HG03280 (cell line): ENCODE data around the gene PIKFYVE.
"Not testable (repeated sequence)": the region's sequence is repeated elsewhere in the genome, so short reads cannot be mapped to it uniquely, and the experiment has no call there.

Source experiments
- ATAC-seq: cut with Tn5 transposase; IDR thresholded peaks from one replicate; pipeline ENCODE4 v1.9.1; 2021; ENCODE audit warnings: mild to moderate bottlenecking, moderate library complexity; ENCODE audit not compliant: unreplicated experiment

PIKFYVE gene

DNA sequence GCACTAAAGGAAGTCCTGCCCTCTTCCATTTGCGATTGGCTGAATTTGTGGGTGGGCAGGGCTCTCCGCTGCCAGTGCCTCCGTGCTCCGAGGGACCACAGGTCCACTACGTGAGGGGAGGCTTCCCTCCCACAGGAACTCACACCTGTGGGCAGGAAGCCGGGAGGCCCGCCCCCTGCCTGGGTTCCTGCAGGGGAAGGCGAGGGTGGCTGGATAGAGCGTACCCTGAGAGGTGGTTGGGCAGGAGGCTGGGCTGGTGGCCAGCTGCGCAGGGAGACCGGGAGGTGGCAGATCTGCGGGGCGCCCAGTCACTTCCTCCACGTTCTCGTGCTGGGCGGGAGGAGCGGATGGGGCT, 93.6 kb downstream of the PIKFYVE start:
- no peak for ATAC-seq

DNA sequence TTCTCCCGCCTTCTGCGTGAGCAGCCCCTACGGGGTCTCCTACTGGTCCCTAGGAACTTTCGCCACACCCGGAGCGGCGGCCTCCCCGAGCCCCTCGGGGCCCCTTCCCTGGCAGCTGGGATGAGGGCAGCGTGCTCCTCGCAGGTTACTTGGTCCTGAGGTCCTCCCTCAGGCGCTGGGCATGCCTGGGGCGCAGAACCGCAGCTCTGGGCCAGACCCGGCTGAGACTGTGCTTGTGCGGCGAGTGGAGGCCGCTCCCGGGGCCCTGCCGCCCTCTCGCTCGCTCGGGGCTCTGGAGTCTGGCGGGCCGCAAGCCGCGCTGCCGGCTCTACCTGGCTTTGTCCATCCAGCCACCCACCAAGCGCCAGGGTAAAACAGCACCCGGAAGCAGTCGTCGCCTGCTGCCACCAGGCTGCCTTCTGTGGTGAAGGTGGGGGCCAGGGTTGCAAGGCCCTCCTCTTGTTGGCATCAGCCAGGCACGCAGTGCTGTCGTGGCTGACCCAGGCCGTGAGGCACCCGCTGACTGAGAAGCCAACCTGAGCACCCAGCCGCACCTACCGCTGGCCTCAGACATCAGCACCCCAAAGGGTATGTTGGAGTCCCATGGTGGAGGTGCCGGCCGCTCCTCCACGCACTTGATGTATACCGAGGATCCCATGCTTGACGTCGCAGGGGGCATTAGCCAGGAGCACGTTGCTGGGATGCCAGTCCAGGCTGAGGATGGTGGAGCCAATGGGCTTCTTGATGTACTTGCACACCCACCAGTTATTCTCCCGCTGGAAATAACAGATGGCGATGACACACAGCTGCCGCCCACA, 94.4 kb downstream of the PIKFYVE start:
- no peak for ATAC-seq

DNA sequence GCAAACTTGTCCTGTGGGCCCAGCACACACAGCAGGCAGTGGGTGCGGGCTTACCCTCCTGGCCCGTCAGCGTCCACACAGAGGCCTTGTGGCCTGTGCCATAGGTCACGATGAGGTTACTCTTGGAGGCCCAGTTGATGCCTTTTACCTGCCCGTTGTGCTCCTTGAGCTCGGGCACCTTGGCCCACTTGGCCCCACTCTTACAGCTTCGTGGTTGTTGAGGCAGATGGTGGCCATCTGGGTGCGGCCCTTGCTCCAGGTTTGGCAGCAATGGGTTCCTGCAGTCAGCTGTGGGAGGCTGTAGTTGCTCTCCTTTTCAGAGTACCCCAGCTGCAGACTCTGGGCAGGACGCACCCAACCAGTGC, 95.0 kb downstream of the PIKFYVE start:
- ATAC-seq = no peak

DNA sequence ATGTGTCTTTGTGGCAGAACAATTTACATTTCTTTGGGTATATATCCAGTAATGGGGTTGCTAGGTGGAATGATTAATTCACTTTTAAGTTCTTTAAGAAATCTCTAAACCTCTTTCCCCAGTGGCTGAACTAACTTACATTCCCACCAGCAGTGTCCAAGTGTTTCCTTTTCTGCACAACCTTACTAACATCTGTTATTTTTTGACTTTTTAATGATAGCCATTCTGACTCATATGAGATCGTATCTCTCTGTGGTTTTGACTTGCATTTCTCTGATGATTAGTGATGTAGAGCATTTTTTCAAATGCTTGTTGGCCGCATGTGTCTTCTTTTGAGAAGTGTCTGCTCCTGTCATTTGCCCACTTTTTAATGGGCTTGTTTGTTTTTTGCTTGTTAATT, 97.4 kb downstream of the PIKFYVE start:
- ATAC-seq = no peak

DNA sequence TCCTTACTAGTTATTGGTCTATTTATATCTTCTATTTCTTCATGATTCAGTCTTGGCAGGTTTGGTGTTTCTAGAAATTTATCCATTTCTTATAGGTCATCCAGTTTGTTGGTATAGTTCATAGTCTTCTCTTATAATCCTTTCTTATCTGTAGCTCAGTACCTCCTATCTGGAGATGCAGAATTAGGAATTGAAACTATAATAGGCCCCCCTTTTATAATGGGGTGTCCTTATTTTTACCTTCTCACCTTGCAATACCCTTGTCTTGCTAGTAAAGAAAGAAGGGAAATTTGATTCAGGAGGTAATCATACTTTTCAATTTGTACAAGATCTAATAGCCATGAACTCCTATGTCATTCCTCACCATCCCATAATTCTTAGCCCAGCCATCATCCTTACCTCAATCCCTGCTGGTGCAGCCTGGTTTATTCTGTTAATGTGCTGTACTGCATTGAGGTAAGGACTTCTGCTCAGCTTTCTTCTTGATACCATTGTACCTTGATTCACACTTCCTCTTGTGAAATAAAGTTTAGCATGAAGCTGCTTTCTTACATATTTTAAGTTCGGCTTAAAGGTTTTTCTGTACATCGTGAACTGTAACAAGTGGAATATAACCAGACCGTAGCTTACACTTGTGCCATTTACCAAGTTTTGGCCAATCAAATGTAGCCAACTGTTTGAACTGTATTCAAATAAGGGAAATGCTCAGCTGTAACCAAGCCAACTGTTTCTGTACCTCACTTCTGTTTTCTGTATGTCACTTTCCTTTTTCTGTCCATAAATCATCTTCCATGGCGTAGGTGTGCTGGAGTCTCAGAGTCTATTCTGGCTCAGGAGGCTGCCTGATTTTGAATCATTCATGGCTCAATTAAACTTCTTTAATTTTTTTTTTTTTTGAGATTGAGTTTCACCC, 100.4 kb downstream of the PIKFYVE start:
- ATAC-seq = peak; percentile 68

DNA sequence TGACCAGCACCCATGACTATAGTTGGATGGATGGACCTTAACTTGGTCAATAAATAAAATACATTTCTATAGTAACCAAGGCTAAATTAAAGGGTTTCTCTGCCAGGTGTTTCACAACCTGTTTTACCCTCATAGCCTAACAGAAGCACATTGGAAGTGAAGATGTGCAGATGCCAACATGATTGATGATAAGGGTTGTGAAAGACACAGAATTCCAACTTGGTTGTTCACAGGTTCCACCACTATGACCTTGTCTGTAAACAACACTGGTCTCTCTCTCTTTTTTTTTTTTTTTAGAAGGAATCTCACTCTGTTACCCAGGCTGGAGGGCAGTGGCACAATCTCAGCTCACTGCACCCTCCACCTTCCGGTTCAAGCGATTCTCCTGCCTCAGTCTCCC, 103.0 kb downstream of the PIKFYVE start:
- no peak for ATAC-seq

DNA sequence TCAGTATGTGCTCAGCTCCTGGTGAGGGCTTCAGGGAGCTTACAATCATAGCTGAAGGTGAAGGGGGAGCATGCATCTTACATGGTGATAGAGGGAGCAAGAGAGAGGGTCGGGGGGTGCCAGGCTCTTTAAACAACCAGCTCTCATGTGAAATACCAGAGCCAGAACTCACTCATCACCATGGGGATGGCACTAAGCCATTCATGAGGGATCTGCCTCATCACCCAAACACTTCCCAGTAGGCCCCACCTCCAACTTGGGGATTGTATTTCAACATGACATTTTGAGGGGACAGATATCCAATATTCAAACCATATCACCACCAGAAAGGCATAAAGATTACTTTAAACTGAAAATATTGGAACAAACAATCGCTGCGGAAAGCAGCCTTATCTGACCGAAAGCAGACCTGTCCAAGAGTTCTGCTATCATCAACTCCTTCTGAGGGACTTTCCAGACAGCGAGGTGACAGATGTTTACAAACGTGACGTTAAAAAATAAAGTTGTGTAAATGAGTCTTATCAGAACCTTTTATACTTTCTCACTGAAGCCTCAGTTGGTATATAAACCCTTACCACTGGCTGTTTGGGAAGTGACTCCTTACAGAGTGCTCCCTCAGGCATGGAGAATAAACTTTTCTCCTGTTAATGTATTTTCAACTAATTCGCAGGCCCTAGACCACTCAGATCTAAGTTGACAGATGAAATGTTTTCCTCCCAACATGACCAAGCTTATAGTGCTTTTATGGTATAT, 105.0 kb downstream of the PIKFYVE start:
- no peak for ATAC-seq

DNA sequence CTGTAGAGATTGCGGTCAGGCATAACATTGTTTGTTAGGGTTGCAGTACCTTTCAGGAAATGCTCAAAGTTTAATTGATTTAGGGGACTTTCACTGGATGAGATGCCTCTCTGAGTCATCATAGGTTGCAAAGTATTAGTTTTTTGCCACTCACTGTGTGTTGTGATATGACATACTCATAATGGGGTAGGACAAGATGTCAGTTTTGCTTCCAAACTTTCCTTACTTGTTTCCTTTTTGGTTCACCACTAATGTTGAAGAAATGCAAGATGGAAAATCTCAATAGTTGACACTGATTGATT, 105.5 kb downstream of the PIKFYVE start:
- ATAC-seq = no peak

DNA sequence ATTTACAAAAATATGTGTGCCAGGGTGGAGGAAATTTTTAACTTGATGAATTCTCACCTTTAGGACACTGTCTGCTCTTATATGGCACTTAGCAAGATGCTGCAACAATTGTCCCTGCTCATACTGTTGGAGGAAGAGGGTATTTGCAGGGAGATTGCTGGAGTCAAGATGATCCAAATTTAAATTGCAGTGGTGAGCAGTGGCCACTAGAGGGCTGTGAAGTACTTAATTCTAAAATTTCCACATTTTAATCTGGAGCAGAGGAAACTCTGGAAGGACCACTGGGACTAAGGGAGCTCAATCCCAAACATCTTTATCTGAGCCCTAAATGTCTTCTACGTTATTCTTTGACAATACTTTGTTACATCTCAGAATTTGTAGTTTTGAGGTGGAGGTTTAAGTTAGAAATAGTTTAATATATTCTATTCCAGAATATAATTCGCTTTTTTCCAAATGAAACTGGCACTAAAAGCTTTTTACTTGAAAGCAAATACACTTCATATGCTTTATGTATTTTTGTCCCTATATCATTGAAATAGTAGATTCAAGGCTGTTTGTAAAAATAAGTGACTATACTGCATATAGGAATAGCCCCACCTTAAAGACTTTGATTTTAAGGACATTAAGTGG, 107.5 kb downstream of the PIKFYVE start:
- peak; percentile 51 for ATAC-seq

DNA sequence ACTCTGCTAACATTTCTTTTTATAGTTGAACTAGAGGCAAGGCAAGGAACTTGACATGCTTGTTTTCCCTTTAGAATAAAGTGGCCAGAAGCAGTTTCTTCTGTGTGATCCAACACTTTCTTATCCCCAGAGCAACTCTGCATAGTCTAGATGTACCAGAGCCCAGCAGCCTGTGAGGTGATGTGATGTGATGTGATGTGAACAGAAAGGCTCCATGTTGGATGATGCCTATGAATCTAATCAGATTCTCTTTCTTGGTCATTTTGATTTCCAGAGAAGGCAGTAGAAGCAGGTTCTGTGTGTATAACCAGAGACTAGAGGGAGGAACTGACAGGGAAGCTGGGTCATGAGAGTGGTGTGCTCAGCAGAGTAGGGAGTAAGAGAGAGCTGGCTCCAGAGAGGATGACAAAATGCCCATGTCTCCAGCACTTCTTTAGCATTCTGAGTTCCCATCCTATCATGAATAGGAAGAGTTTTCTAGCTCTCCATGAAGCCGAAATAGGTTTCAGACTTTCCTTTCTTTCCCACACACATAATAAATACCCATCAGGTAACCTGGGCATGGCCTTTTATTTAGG, 109.5 kb downstream of the PIKFYVE start:
- no peak for ATAC-seq

DNA sequence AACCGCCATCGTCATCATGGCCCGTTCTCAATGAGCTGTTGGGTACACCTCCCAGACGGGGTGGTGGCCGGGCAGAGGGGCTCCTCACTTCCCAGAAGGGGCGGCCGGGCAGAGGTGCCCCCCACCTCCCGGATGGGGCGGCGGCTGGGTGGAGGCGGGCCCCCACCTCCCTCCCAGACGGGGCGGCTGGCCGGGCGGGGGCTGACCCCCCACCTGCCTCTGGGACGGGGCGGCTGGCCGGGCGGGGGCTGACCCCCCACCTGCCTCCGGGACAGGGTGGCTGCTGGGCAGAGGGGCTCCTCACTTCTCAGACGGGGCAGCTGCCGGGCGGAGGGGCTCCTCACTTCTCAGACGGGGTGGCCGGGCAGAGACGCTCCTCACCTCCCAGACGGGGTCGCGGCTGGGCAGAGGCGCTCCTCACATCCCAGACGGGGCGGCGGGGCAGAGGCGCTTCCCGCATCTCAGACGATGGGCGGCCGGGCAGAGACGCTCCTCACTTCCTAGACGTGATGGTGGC, 111.3 kb downstream of the PIKFYVE start:
- ATAC-seq = not testable (repeated sequence)

DNA sequence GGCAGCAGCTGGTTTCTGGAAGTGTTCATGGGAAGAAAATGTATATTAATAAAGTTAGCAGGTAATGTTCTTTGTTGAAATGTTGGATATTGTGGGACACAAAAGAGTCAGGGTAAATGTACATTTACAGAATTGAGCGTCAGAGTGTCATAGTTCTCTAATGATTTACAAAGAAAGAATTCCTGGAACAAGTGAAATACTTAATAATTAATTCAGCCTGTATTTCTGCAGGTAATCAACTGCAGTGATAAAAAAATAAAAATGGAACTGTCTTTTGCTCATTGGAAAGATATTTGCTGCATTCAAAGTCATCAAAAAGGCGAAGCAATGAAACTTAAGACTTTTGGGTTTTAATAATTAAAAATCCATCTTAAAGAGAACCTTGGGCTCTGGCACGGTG, 113.1 kb downstream of the PIKFYVE start:
- ATAC-seq = no peak

DNA sequence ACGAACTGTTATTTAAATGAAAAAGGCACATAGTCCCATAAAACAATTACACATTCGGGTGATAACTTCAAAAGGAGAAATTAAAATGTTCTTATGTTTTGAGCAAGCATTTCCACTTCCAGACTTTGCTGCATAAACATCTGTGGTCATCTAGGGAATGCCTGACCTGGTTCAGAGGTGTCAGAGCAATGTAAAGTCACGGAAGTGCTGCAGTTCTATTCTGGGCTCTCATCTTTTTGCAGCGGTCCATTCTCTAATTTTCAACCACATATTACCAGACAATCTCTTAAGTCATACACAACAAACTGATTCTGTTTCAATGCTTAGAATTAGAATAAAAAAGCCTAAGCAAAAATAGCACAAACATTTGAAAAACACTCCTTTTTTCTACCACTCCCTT, 118.6 kb downstream of the PIKFYVE start:
- no peak for ATAC-seq

DNA sequence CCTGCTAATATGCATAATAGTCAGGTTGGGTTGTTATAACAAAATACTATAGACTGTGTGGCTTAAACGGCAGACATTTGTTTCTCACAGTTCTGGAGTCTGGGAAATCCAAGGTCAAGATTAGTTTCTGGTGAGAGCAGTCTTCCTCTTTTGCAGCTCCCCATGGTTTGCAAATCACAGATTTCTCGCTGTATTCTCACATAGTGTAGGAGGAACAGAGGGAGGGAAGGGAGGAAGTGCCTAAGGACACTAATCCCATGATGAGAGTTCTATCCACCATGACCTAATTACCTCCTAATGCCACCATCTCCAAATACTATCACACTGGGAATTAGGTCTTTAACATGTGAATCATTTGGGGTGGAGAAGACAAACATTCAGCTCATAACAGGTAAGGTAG, 120.5 kb downstream of the PIKFYVE start:
- no peak for ATAC-seq

DNA sequence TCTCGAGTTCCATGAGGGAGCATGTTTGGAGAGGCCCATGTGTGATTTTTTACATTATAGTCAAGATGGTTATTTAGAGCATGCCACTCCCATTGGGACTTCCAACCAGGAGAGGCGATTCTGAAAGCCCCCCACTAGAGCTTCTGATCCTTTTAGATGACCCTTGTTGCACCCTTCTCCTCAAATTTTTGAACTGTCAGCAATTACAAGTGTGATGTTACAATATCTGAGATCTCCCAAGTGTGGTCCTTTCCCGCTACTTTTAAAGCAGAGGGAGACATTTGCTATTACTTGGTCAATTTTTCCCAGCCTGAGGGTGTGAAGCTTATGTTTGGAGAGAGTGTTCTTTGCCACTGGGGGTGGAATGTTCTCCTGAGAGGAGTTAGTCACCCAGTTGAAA, 123.9 kb downstream of the PIKFYVE start:
- ATAC-seq = no peak

DNA sequence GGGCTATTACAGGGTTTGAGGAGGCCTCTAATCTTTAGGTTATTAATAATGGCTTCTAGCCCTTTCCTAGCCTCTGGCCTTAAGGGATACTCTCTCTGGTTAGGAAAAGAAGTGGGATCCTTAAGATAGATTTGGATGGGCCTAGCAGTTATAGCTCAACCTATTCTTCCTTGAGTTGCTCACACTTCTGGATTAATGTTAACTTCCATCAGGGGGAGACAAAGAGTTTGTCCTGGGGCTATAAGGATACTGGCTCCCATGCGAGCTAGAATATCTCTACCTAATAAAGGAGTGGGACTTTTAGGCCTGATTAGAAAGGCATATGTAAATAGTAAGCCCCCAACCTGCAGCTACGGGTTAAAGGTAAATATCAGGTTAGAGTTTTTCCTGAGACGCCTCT, 126.2 kb downstream of the PIKFYVE start:
- no peak for ATAC-seq

DNA sequence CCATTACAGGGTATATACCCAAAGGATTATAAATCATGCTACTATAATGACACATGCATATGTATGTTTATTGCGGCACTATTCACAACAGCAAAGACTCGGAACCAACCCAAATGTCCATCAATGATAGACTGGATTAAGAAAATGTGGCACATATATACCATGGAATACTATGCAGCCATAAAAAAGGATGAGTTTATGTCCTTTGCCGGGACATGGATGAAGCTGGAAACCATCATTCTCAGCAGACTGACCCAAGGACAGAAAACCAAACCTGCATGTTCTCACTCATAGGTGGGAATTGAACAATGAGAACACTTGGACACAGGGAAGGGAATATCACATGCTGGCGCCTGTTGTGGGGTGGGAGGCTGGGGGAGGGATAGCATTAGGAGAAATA, 130.7 kb downstream of the PIKFYVE start:
- ATAC-seq = not testable (repeated sequence)

DNA sequence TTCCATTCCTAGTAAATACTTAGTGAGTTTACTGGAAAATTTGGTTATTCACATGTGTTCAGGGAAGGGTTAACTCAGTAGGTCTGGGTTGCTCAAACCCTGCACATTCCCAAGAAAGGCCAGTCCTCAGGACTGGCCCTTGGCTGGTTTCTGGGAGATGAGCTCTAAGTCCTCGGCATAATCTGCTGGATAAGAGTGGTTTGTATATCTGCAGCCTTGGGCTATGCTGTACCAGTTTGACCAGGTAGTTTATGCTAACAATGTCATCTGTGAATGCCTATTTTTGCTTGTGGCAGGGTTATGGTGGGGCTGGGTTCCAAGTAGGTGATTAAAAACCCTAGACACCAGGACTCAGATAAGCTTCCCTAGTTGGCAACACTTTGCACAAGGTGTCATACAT, 133.1 kb downstream of the PIKFYVE start:
- no peak for ATAC-seq

DNA sequence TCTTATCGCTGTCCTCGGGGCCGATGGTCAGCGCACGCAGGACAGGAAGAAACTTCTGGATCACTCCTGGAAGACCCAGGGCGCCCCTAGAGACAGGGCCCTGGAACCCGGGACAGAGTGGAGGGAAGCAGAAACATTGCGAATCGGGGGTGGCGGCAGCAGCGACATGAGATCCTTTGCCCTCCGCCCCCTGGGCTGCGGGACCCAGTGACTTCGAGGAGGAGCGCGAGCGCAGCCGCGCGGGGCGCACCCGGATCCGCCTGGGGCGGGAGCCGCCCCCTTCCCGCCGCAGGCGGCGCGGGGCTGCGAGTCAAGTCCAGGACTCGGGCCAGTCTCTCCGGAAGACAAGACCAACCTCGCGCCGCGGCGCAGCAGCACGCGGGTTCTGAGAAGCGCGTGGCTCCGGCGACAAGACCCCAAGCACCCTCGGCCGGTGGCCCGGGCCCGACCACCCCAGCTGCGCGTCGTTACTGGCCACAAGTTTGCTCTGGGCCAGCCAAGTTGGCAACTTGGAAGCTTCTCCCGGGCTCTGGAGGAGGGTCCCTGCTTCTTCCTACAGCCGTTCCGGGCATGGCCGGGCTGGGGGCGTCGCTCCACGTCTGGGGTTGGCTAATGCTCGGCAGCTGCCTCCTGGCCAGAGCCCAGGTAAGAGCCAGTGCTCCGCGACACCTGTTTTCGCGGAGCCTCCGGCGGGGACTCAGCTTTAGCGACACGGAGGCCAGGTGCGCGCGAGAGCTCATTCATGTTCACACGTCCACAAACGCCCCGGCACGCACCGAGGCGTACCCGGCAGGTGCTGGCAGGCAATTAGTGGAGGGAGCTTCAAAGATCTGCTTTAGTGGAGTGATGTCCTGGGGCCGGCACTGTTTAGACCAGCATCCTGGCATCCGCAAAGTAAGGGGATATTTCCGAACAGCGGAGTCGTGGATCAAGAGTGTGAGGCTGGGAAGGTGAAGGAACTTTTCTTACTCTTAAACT, 140.7 kb downstream of the PIKFYVE start, which contains the start of gene PTH2R:
Gene PTH2R (plus strand): TSS at position 319 of the 978 bp plus-strand sequence. CDS start 252 bp downstream, at position 571.
- ATAC-seq = no peak
